A204.1 (cell line): ENCODE results near the gene SMU1.

Experiments used
- FAIRE-seq: peaks from 2 replicates; lab custom pipeline; 2012; peaks lifted over from hg19 to GRCh38; lab: Jason Lieb, UNC

The SMU1 gene

GRCh38 chr9:33076046-33077004 lies at the start of gene SMU1:
TSS of gene SMU1 (minus strand) at chr9:33076674. CDS start at chr9:33076608, 66 bp downstream.
- peak; percentile 98 for FAIRE-seq

GRCh38 chr9:33125461-33125860 lies 49.0 kb upstream of the SMU1 start:
- FAIRE-seq, result no peak

GRCh38 chr9:33124751-33125381 lies 48.4 kb upstream of the SMU1 start:
- FAIRE-seq, result no peak

GRCh38 chr9:33124046-33124445 lies 47.6 kb upstream of the SMU1 start:
- FAIRE-seq, result no peak

GRCh38 chr9:33123407-33124031 lies 47.0 kb upstream of the SMU1 start:
- FAIRE-seq, result no peak

- FAIRE-seq, result no peak
These were observed 44.1 kb upstream of the SMU1 start for GRCh38 chr9:33120620-33121019.

- no peak for FAIRE-seq
These were observed 41.3 kb upstream of the SMU1 start for GRCh38 chr9:33117796-33118195.

- FAIRE-seq, result no peak
These were observed 40.8 kb upstream of the SMU1 start for GRCh38 chr9:33117306-33117705.

- no peak for FAIRE-seq
These were observed 40.4 kb upstream of the SMU1 start for GRCh38 chr9:33116860-33117259.

- no peak for FAIRE-seq
These were observed 38.3 kb upstream of the SMU1 start for GRCh38 chr9:33114746-33115145.

- FAIRE-seq, result no peak
These were observed 37.5 kb upstream of the SMU1 start for GRCh38 chr9:33113799-33114547.

- no peak for FAIRE-seq
These were observed 35.6 kb upstream of the SMU1 start for GRCh38 chr9:33112094-33112493.

- no peak for FAIRE-seq
These were observed 35.2 kb upstream of the SMU1 start for GRCh38 chr9:33111631-33112030.

- no peak for FAIRE-seq
These were observed 34.2 kb upstream of the SMU1 start for GRCh38 chr9:33110686-33111085.

GRCh38 chr9:33109850-33110595 lies 33.5 kb upstream of the SMU1 start:
- FAIRE-seq, result no peak

- FAIRE-seq, result no peak
These were observed 32.6 kb upstream of the SMU1 start for GRCh38 chr9:33109097-33109496.

GRCh38 chr9:33108472-33108871 lies 32.0 kb upstream of the SMU1 start:
- no peak for FAIRE-seq

GRCh38 chr9:33107762-33108161 lies 31.3 kb upstream of the SMU1 start:
- FAIRE-seq, result no peak

GRCh38 chr9:33106827-33107621 lies 30.6 kb upstream of the SMU1 start:
- no peak for FAIRE-seq

GRCh38 chr9:33106372-33106771 lies 29.9 kb upstream of the SMU1 start:
- FAIRE-seq, result no peak

- no peak for FAIRE-seq
These were observed 29.5 kb upstream of the SMU1 start for GRCh38 chr9:33105959-33106358.
